PFSK-1 (cell line): ENCODE data around the gene SLC5A3.

ENCODE experiments used
- FOXP2 ChIP-seq: optimal IDR thresholded peaks from 2 replicates; pipeline ENCODE3; 2011; ENCODE audit warnings: borderline replicate concordance, control low read depth, inconsistent platforms; ENCODE audit not compliant: insufficient read depth; ENCODE audit errors: extremely low read length, extremely low read depth
- POLR2AphosphoS5 ChIP-seq: IDR thresholded peaks from 2 replicates; pipeline ENCODE4 v1.6.1; 2012; ENCODE audit warnings: low read depth, mild to moderate bottlenecking, control low read depth, low read length, moderate library complexity
- SIN3A ChIP-seq: IDR thresholded peaks from 2 replicates; pipeline ENCODE4 v1.6.1; 2012; ENCODE audit warnings: mild to moderate bottlenecking, low read length, moderate library complexity, borderline replicate concordance; ENCODE audit not compliant: insufficient read depth
- TAF1 ChIP-seq: IDR thresholded peaks from 2 replicates; pipeline ENCODE4 v1.6.1; 2012; ENCODE audit warnings: low read length, control low read depth, borderline replicate concordance; ENCODE audit not compliant: insufficient read depth
- TF ChIP-seq, protein P1 (sequence below), 2 experiments: IDR thresholded peaks; 2 replicates each; pipeline versions ENCODE4 v1.6.1 to v1.8.0; 2011 to 2012; ENCODE audit warnings: low read depth in 2 of 2, low read length in 2 of 2, control low read depth in 1 of 2, inconsistent platforms in 1 of 2, mild to moderate bottlenecking in 1 of 2, moderate library complexity in 1 of 2; ENCODE audit not compliant: insufficient read depth in 1 of 2

Gene SLC5A3

DNA sequence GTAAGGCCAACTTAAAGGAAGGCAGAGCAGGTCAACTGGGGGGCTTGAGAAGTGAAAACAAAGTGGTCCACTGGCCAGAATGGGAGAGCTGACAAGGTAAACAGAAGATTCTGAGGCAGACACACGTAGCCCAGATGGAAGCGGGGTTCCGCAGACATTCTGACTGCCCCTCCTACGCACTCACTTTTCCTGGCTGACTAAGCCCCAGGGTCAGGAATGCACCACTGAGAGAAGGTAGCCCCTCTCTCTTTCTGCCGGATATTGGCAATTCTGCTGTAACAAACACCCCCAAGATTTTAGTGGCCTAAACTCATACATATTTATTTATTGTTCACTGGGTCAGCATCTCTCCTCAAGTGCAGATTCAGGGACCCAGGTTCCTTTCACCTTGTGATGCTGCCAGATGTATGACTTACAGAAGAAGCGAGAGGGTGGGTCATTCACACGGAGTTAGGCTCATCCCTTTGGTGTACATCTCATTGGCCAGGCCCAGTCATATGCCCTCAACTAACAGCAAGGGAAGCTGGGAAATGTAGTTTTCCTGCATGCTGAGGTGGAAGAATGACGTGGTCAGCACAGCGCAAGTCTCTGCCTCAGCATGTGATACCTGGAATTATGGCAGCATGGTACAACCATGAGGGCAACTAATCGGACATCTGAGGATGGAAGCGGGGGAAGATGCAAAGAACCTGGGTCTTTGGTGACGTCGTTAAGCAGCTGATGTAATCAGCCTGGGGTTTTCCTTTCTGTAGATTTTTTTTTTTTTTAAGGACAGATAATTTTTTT is 43.4 kb upstream of the SLC5A3 start:
- no peak for TF ChIP-seq FOXP2
- TF ChIP-seq POLR2AphosphoS5: no peak
- TF ChIP-seq, protein P1, sequence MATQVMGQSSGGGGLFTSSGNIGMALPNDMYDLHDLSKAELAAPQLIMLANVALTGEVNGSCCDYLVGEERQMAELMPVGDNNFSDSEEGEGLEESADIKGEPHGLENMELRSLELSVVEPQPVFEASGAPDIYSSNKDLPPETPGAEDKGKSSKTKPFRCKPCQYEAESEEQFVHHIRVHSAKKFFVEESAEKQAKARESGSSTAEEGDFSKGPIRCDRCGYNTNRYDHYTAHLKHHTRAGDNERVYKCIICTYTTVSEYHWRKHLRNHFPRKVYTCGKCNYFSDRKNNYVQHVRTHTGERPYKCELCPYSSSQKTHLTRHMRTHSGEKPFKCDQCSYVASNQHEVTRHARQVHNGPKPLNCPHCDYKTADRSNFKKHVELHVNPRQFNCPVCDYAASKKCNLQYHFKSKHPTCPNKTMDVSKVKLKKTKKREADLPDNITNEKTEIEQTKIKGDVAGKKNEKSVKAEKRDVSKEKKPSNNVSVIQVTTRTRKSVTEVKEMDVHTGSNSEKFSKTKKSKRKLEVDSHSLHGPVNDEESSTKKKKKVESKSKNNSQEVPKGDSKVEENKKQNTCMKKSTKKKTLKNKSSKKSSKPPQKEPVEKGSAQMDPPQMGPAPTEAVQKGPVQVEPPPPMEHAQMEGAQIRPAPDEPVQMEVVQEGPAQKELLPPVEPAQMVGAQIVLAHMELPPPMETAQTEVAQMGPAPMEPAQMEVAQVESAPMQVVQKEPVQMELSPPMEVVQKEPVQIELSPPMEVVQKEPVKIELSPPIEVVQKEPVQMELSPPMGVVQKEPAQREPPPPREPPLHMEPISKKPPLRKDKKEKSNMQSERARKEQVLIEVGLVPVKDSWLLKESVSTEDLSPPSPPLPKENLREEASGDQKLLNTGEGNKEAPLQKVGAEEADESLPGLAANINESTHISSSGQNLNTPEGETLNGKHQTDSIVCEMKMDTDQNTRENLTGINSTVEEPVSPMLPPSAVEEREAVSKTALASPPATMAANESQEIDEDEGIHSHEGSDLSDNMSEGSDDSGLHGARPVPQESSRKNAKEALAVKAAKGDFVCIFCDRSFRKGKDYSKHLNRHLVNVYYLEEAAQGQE (IDR thresholded peaks at IDR 0.05; ENCODE audit: insufficient read depth in 1 of 2, low read depth in 2 of 2, low read length in 2 of 2): no peak
- TF ChIP-seq SIN3A: no peak
- TF ChIP-seq TAF1: no peak

DNA sequence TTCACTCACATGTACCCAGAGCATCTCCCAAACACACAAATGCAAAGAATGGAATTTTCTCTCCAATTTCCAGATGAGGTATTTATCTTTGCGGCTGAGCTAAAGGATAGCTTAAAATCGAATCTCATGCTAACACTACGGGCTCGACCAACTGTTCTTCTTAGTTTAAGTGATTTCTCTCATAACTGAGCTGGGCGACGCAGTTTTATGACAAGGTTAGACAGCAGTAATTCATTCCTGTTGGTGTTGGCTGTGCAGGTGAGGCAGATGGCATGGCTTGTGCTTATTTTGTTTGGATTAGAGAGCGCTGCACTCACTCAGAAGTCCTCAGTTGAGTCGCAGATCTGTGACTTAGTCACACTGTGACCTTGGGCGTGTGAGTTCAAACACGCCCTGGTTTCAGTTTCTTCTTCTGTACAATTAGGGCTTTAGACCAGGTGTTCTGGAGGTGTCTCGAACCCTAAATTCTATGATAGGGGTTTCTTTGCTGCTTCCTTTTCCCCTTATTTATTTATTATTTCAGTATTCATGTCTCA is 41.5 kb upstream of the SLC5A3 start:
- TF ChIP-seq TAF1: no peak
- TF ChIP-seq POLR2AphosphoS5: no peak

DNA sequence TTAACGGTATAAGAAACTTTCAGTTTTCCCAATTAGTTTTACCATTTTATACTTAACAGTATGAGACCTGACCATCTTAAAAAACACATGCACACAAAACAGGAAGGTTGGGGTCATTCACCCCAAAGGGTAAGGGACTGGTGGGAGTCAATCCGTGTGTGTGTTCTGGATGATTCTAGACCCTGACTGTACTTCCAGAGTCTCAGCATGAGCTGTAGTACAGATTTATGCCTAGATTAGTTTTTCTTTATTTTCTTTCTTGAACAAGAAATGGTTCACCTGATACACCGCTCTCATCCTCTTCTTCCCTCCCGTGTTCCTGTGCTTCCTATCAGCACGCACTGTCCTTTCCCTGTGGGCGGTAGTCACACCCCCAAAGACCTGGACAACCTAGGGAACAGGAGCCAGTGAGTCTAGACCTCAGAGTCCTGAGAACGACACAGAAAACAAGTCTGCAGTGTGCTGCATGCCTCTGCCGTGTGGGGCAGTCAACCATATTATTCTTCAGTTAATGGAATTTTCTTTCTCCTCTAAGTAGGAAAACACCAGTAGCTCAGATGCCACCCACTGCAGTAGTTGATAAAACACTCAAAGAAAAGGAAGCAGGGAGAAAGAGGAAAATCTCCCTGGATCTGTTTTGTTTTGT is 38.9 kb upstream of the SLC5A3 start:
- TF ChIP-seq POLR2AphosphoS5 (no peak), FOXP2 (no peak), TAF1 (no peak), SIN3A (no peak)
- TF ChIP-seq, protein P1 (IDR thresholded peaks at IDR 0.05; ENCODE audit: insufficient read depth in 1 of 2, low read depth in 2 of 2, low read length in 2 of 2): no peak

DNA sequence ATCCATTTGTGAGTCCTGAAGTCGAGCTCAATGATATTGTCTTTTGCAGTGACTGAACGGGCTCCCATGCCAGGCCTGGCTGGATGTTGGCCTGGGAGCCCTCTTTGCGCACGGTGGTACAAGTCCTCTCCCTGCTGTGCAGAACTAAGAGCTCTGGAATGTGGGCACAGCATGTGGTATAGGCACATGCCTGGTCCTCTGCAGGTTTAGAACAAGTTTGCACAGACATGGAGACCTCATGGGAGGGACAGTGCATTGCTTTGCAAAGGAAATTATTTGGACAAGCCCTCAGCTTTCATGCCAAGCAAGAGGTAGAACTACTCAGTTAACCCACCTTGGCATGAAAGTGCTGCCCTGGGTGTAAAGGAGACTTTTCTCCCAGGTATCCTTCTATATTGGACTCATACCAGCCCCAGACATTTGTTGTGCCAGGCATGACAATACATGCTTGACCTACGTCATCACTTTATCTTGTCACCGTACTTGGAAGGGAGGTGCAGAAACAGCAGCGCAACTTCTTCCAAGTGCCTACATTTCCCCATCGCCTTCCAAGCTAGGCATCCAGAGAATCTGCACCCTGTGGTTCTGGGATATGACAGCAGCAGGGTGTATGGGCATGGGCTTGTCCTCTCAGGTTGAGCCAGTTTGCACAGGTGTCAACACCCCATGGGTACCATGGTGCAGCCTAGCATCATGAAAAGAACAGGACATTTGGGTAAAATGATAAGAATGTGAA is 37.6 kb upstream of the SLC5A3 start:
- TF ChIP-seq FOXP2 (no peak), SIN3A (no peak), POLR2AphosphoS5 (no peak), TAF1 (no peak)
- TF ChIP-seq, protein P1 (IDR thresholded peaks at IDR 0.05; ENCODE audit: insufficient read depth in 1 of 2, low read depth in 2 of 2, low read length in 2 of 2): no peak

DNA sequence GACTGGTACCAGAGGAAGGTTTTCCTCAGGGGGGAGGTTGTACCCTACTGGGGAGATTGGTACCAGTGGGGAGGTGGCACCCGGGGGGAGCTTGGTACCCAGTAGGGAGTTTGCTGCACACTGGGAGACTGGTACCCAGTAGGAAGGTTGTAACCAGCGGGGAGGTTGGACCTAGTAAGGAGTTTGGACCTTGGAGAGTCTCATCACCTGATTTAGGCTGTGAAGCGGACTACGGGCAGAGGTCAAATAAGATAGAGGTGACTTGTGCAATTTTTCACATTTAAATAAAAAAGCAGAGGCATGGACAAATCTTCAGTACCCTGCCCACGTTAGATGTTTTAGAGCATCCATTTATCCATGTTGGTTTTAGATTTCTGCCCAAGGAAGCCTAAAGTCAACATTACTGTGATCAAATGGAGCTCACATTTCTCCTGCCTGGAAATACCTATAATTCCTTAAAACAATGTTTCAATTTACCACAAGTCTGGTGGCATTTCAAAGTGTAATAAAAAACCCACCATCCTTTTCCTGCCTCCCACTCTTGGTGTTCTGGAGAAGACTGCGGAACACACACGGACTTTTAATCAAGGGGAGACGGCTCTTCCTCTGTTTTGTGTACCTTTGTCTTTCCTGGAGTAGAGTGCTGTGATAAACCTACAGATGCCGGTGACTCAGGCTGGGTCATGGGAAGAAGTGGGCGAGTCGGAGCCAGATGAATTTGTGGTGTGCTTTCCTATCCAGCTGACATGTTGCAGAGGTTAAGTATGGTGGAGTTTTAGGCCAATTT is 36.2 kb upstream of the SLC5A3 start:
- TF ChIP-seq TAF1 (no peak), FOXP2 (no peak), POLR2AphosphoS5 (no peak), SIN3A (no peak)
- TF ChIP-seq, protein P1 (IDR thresholded peaks at IDR 0.05; ENCODE audit: insufficient read depth in 1 of 2, low read depth in 2 of 2, low read length in 2 of 2): no peak
